Neural cell (in vitro differentiated cells): Measurements from ENCODE around the gene UBR2.

Experiments used
- CTCF ChIP-seq: fragments of 450-650 bp; IDR thresholded peaks from 2 replicates; pipeline ENCODE4 v1.5.1; 2014; ENCODE audit warnings: antibody characterized with exemption, mild to moderate bottlenecking, moderate library complexity; ENCODE audit not compliant: poor library complexity, severe bottlenecking
- MXI1 ChIP-seq: fragments of 450-650 bp; conservative IDR thresholded peaks from 2 replicates; pipeline ENCODE4 v1.6.1; 2014; ENCODE audit warnings: antibody characterized with exemption, mild to moderate bottlenecking; ENCODE audit not compliant: poor library complexity, severe bottlenecking
- TAF1 ChIP-seq: IDR thresholded peaks from 2 replicates; pipeline ENCODE4 v1.6.1; 2012; ENCODE audit warnings: low read depth

GRCh38 chr6:42552380-42552779 is 11.4 kb upstream of the UBR2 start:
- no peak for TF ChIP-seq TAF1
- TF ChIP-seq MXI1 = no peak
- TF ChIP-seq CTCF = no peak
